ENCODE results near the gene RNU2-1. TPM values are rescaled to one million over a fixed set of nuclear protein-coding genes. Genes with fewer than 3 reads are reported as not detected.
A peak's percentile ranks its signal among the peaks of the same experiment; 100 is the strongest.

The RNU2-1 gene
- total RNA-seq, 3 donors from 2014 or later, result not detected

DNA sequence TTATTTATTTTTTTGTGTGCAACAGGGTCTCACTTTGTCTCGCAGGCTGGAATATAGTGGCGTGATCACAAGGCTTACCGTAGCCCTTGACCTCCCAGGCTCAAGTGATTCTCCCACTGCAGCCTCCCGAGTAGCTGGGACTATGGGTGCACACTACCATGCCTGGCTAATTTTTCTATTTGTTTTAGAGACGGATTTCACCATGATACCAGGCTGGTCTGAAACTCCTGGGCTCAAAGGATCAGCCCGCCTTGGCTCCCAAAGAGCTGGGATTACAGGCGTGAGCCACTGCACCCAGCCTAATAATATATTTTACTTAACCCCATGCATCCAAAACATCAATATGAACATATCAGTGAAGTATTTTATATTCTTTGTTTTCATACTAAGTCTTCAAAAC lies 7.4 kb downstream of the RNU2-1 start:
- Histone ChIP-seq H3K27ac (no peak overlapping the region), H3K4me1 (no peaks in the 10 kb centered on the region), H3K27me3 (no peaks in the 10 kb centered on the region), H3K9me3 (no peaks in the 10 kb centered on the region), H3K4me3 (no peak overlapping the region), H3K36me3 (no peaks in the 10 kb centered on the region)
- DNase-seq (ENCODE audit: low spot score in 2 of 2), result no peak
- intact Hi-C loops (cut with DNase I; ENCODE audit: low total_unique reads), result no loop called here
- TF ChIP-seq POLR2AphosphoS5 (IDR thresholded peaks at IDR 0.05), result no peak
- TF ChIP-seq POLR2A (IDR thresholded peaks at IDR 0.05), result no peak
- TF ChIP-seq, protein P1, sequence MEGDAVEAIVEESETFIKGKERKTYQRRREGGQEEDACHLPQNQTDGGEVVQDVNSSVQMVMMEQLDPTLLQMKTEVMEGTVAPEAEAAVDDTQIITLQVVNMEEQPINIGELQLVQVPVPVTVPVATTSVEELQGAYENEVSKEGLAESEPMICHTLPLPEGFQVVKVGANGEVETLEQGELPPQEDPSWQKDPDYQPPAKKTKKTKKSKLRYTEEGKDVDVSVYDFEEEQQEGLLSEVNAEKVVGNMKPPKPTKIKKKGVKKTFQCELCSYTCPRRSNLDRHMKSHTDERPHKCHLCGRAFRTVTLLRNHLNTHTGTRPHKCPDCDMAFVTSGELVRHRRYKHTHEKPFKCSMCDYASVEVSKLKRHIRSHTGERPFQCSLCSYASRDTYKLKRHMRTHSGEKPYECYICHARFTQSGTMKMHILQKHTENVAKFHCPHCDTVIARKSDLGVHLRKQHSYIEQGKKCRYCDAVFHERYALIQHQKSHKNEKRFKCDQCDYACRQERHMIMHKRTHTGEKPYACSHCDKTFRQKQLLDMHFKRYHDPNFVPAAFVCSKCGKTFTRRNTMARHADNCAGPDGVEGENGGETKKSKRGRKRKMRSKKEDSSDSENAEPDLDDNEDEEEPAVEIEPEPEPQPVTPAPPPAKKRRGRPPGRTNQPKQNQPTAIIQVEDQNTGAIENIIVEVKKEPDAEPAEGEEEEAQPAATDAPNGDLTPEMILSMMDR (IDR thresholded peaks at IDR 0.05), result no peak

DNA sequence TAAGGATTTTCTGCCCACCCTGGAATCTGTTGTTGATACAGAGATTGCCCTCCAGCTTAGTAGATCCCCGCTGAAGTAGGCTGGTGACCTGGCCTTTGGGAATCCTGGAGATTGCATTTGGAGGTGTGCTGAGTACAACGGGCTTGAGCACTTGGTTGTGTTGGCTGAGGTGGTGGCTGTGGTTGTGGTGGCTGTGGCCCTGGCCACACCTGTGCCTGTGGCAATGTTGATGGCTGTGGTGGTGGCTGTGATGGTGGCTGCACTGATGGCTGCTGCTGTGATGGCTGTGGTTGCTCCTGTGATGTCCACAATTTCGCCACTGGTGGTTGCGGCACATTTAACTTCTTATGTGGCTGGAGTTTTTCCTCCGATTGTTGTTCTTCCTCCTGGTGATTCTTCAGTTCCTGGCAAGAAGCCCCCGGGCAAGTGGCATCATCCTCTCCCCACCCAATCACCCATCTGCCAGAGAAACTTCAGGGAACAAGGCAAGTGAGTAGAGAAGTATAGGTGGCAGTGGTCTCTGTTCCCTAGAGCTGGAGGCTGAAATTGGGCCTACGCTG lies 9.6 kb downstream of the RNU2-1 start:
- DNase-seq (ENCODE audit: low spot score in 2 of 2), result no peak
- TF ChIP-seq POLR2AphosphoS5 (IDR thresholded peaks at IDR 0.05) (no peak), POLR2A (IDR thresholded peaks at IDR 0.05) (no peak)
- TF ChIP-seq, protein P1 (IDR thresholded peaks at IDR 0.05), result no peak
- no peaks in the 10 kb centered on the region for H3K9me3 ChIP-seq
- H3K4me3 ChIP-seq, result no peak overlapping the region
- H3K27ac ChIP-seq, result no peak overlapping the region
- no peaks in the 10 kb centered on the region for H3K4me1 ChIP-seq
- H3K36me3 ChIP-seq, result no peaks in the 10 kb centered on the region
- no peaks in the 10 kb centered on the region for H3K27me3 ChIP-seq
- intact Hi-C loops (cut with DNase I; ENCODE audit: low total_unique reads), result no loop called here

- intact Hi-C loops (cut with DNase I; ENCODE audit: low total_unique reads), result no loop called here
- no peaks in the 10 kb centered on the region for H3K27me3 ChIP-seq
- no peak for DNase-seq (ENCODE audit: low spot score in 2 of 2)
- TF ChIP-seq POLR2AphosphoS5 (IDR thresholded peaks at IDR 0.05) (no peak), POLR2A (IDR thresholded peaks at IDR 0.05) (no peak)
- TF ChIP-seq, protein P1 (IDR thresholded peaks at IDR 0.05), result no peak
- no peak overlapping the region for H3K27ac ChIP-seq
- H3K36me3 ChIP-seq, result no peaks in the 10 kb centered on the region
- no peaks in the 10 kb centered on the region for H3K9me3 ChIP-seq
- H3K4me3 ChIP-seq, result no peak overlapping the region
- H3K4me1 ChIP-seq, result no peaks in the 10 kb centered on the region
Observed at GRCh38 chr17:43220511-43221125, 13.2 kb downstream of the RNU2-1 start.

GRCh38 chr17:43219746-43220380 lies 13.9 kb downstream of the RNU2-1 start:
- intact Hi-C loops (cut with DNase I; ENCODE audit: low total_unique reads), result no loop called here
- no peak overlapping the region for H3K4me3 ChIP-seq
- no peaks in the 10 kb centered on the region for H3K36me3 ChIP-seq
- DNase-seq (ENCODE audit: low spot score in 2 of 2), result peak in 1 of 2 donors; percentile 12
- no peaks in the 10 kb centered on the region for H3K27me3 ChIP-seq
- no peak overlapping the region for H3K27ac ChIP-seq
- H3K9me3 ChIP-seq, result no peaks in the 10 kb centered on the region
- H3K4me1 ChIP-seq, result no peaks in the 10 kb centered on the region
- TF ChIP-seq POLR2AphosphoS5 (IDR thresholded peaks at IDR 0.05), result no peak
- TF ChIP-seq POLR2A (IDR thresholded peaks at IDR 0.05), result no peak

- Histone ChIP-seq H3K9me3 (no peaks in the 10 kb centered on the region), H3K36me3 (no peaks in the 10 kb centered on the region), H3K4me1 (no peaks in the 10 kb centered on the region), H3K27me3 (no peaks in the 10 kb centered on the region), H3K27ac (no peak overlapping the region), H3K4me3 (no peak overlapping the region)
- intact Hi-C loops (cut with DNase I; ENCODE audit: low total_unique reads), result no loop called here
- DNase-seq (ENCODE audit: low spot score in 2 of 2), result no peak
- TF ChIP-seq, protein P1 (IDR thresholded peaks at IDR 0.05), result no peak
- TF ChIP-seq POLR2AphosphoS5 (IDR thresholded peaks at IDR 0.05) (no peak), POLR2A (IDR thresholded peaks at IDR 0.05) (no peak)
Observed at GRCh38 chr17:43219001-43219400, 14.8 kb downstream of the RNU2-1 start.
